Thoracic aorta endothelial cell (primary cell): ENCODE measurements around the gene KIAA1143. TPM values are rescaled to one million over a fixed set of nuclear protein-coding genes. Genes with fewer than 3 reads are reported as not detected.

ENCODE experiments used
- total RNA-seq: library from RNA; depleted of rRNA; stranded (reverse); fragments of >200 nt; gene quantifications from 2 replicates; pipeline ENCODE4 v1.2.3, GENCODE V29; 2012

KIAA1143 gene
- 27.5 and 33.2 TPM in 2 replicates for total RNA-seq

GRCh38 chr3:44761424-44762169, at the start of gene KIAA1143, which contains the start of gene KIF15:
KIAA1143 (minus strand) TSS chr3:44761619; CDS start chr3:44761602, 17 bp downstream.
KIF15 (plus strand) TSS chr3:44761794; CDS start chr3:44761866, 72 bp downstream.

GRCh38 chr3:44729384-44729910, 32.0 kb downstream of the KIAA1143 start, which contains the start of gene ZNF501:
ZNF501 (plus strand) TSS chr3:44729635; CDS start chr3:44734422, 4,787 bp downstream.

GRCh38 chr3:44712455-44713075, 48.9 kb downstream of the KIAA1143 start, which contains the start of gene ZNF502:
ZNF502 (plus strand) TSS chr3:44712660; CDS start chr3:44720262, 7,602 bp downstream.

Other genes with a start within 250 kb of the KIAA1143 start
- 0.66 and 1.1 TPM in 2 replicates for gene ZKSCAN7, start 206.4 kb downstream of the KIAA1143 start, total RNA-seq
- 0.50 and 0.53 TPM in 2 replicates for gene ZNF660, start 176.7 kb downstream of the KIAA1143 start, total RNA-seq
- 10.0 and 10.8 TPM in 2 replicates for gene ZNF197, start 136.6 kb downstream of the KIAA1143 start, total RNA-seq
- gene ZNF35, start 112.9 kb downstream of the KIAA1143 start, total RNA-seq = 18.5 and 21.9 TPM in 2 replicates
- 4.6 and 4.8 TPM in 2 replicates for gene ZNF502, start 49.0 kb downstream of the KIAA1143 start, total RNA-seq
- gene ZNF501, start 32.0 kb downstream of the KIAA1143 start, total RNA-seq = 4.3 and 4.7 TPM in 2 replicates
- gene KIF15, start 175 bp upstream of the KIAA1143 start, total RNA-seq = 21.1 and 30.9 TPM in 2 replicates
- gene TMEM42, start 100.3 kb upstream of the KIAA1143 start, total RNA-seq = 7.2 and 8.1 TPM in 2 replicates
- gene TGM4, start 113.0 kb upstream of the KIAA1143 start, total RNA-seq = 0.07 and 0.13 TPM in 2 replicates
- 70.1 and 79.8 TPM in 2 replicates for gene ZDHHC3, start 214.6 kb upstream of the KIAA1143 start, total RNA-seq
- 42.5 and 44.8 TPM in 2 replicates for gene EXOSC7, start 214.6 kb upstream of the KIAA1143 start, total RNA-seq